SK-N-SH (cell line): Measurements from ENCODE around the gene NWD2. TPM values are rescaled to one million over a fixed set of nuclear protein-coding genes. Genes with fewer than 3 reads are reported as not detected.
A peak's percentile ranks its signal among the peaks of the same experiment; 100 is the strongest.

Experiments used
- CTCF ChIA-PET: fragments of 300-600, 350-600 bp; formaldehyde crosslinking; extraction: SDS; loops from one replicate; lab custom pipeline; 2021; lab: Yijun Ruan, JAX
- POLR2A ChIA-PET: fragments of 350-600 bp; sonication (Branson Sonifier 250); formaldehyde crosslinking; extraction: SDS; loops from one replicate; lab custom pipeline; 2020; ENCODE audit warnings: antibody characterized with exemption, inconsistent platforms; lab: Yijun Ruan, JAX
- DNase-seq: peaks from one replicate; pipeline ENCODE4 v3.0.0; 2012
- H2AFZ ChIP-seq: fragments of 200-600 bp; sonication (generic); 2 replicates; pipeline ENCODE4 v1.8.1; 2016; ENCODE audit warnings: antibody characterized with exemption, mild to moderate bottlenecking, low read depth
- H3F3A ChIP-seq: fragments of 200-600 bp; sonication (generic); replicated peaks from 2 replicates; pipeline ENCODE3; 2016; ENCODE audit warnings: antibody characterized with exemption, mild to moderate bottlenecking; ENCODE audit not compliant: insufficient read depth
- H3K27ac ChIP-seq, 2 experiments: fragments of 200-500 bp in 1 of 2; fragments of 200-600 bp in 1 of 2; sonication (Bioruptor generic) in 1 of 2; sonication (generic), shearing (Covaris generic) in 1 of 2; 2 replicates each; pipeline versions ENCODE4 v1.5.1 to v1.6.1; 2014 to 2016; ENCODE audit warnings: low read depth in 2 of 2, inconsistent platforms in 1 of 2, low read length in 1 of 2, mild to moderate bottlenecking in 1 of 2, mixed read lengths in 1 of 2
- H3K27me3 ChIP-seq: fragments of 200-600 bp; sonication (generic), shearing (Covaris generic); 2 replicates; pipeline ENCODE4 v1.6.1; 2016; ENCODE audit warnings: mixed run types; ENCODE audit not compliant: insufficient read depth
- H3K36me3 ChIP-seq, 2 experiments: fragments of 200-500 bp in 1 of 2; fragments of 200-600 bp in 1 of 2; sonication (Bioruptor generic) in 1 of 2; sonication (generic) in 1 of 2; replicated peaks in 1 of 2; 2 replicates each; pipeline versions ENCODE3 to v1.5.1; 2014 to 2016; ENCODE audit warnings: low read length in 1 of 2, mild to moderate bottlenecking in 1 of 2; ENCODE audit not compliant: insufficient read depth in 2 of 2, control insufficient read depth in 1 of 2
- H3K4me1 ChIP-seq, 2 experiments: fragments of 200-500 bp in 1 of 2; fragments of 200-600 bp in 1 of 2; sonication (Bioruptor generic) in 1 of 2; sonication (generic), shearing (Covaris generic) in 1 of 2; 2 replicates each; pipeline versions ENCODE4 v1.5.1 to v1.6.1; 2014 to 2016; ENCODE audit warnings: low read depth in 1 of 2, low read length in 1 of 2, mixed run types in 1 of 2; ENCODE audit not compliant: insufficient read depth in 2 of 2, control insufficient read depth in 1 of 2
- H3K4me2 ChIP-seq: fragments of 200-600 bp; sonication (generic), shearing (Covaris generic); 2 replicates; pipeline ENCODE4 v1.6.1; 2017; ENCODE audit warnings: mixed run types
- H3K4me3 ChIP-seq, 2 experiments: fragments of 200-500 bp in 1 of 2; fragments of 200-600 bp in 1 of 2; sonication (Bioruptor generic) in 1 of 2; sonication (generic), shearing (Covaris generic) in 1 of 2; 2 replicates each; pipeline versions ENCODE4 v1.5.1 to v1.8.1; 2014 to 2016; ENCODE audit warnings: low read depth in 2 of 2, inconsistent platforms in 1 of 2, low read length in 1 of 2, mild to moderate bottlenecking in 1 of 2, mixed read lengths in 1 of 2, moderate library complexity in 1 of 2
- H3K79me2 ChIP-seq: fragments of 200-600 bp; sonication (generic); 2 replicates; pipeline ENCODE4 v1.8.1; 2017; ENCODE audit warnings: mild to moderate bottlenecking; ENCODE audit not compliant: insufficient read depth
- H3K9ac ChIP-seq: fragments of 200-600 bp; sonication (generic); 2 replicates; pipeline ENCODE4 v1.6.1; 2017; ENCODE audit warnings: mixed run types
- H3K9me2 ChIP-seq: fragments of 200-600 bp; sonication (generic); 2 replicates; pipeline ENCODE4 v1.6.1; 2017; ENCODE audit warnings: mixed run types
- H3K9me3 ChIP-seq: fragments of 200-600 bp; sonication (generic); 2 replicates; pipeline ENCODE4 v1.6.1; 2017; ENCODE audit warnings: mixed run types, mild to moderate bottlenecking, moderate library complexity
- H4K20me1 ChIP-seq: fragments of 200-600 bp; sonication (generic); 2 replicates; pipeline ENCODE4 v1.6.1; 2017; ENCODE audit warnings: mild to moderate bottlenecking, mixed run types; ENCODE audit not compliant: insufficient read depth
- CHD2 ChIP-seq: fragments of 150-350 bp; IDR thresholded peaks from 2 replicates; pipeline ENCODE4 v1.6.1; 2018; ENCODE audit warnings: low read length; ENCODE audit not compliant: partially characterized antibody
- CTCF ChIP-seq: fragments of 200-600 bp; sonication (generic); IDR thresholded peaks from 2 replicates; pipeline ENCODE4 v1.6.1; 2017; ENCODE audit warnings: antibody characterized with exemption, mild to moderate bottlenecking, moderate library complexity
- ELF1 ChIP-seq: IDR thresholded peaks from 2 replicates; pipeline ENCODE4 v1.4.0; 2012
- EP300 ChIP-seq, 2 experiments: IDR thresholded peaks; 2 replicates each; pipeline versions ENCODE4 v1.4.0 to v1.6.1; 2012; ENCODE audit warnings: borderline replicate concordance in 1 of 2, low read depth in 1 of 2, low read length in 1 of 2
- FOSL2 ChIP-seq: IDR thresholded peaks from 2 replicates; pipeline ENCODE4 v1.4.0; 2012; ENCODE audit warnings: low read depth, mild to moderate bottlenecking, moderate library complexity, borderline replicate concordance
- GATA2 ChIP-seq: sonication (generic); formaldehyde crosslinking; IDR thresholded peaks from 2 replicates; pipeline ENCODE4 v1.5.0; 2020; ENCODE audit warnings: mild to moderate bottlenecking, missing genetic modification reagents
- IRF3 ChIP-seq: fragments of 150-350 bp; IDR thresholded peaks from 2 replicates; pipeline ENCODE4 v1.6.1; 2016; ENCODE audit warnings: mild to moderate bottlenecking, low read depth, low read length
- JUND ChIP-seq: IDR thresholded peaks from 2 replicates; pipeline ENCODE4 v1.4.0; 2012
- MAX ChIP-seq: IDR thresholded peaks from 2 replicates; pipeline ENCODE4 v1.4.0; 2012; ENCODE audit warnings: low read depth
- NFIC ChIP-seq: IDR thresholded peaks from 2 replicates; pipeline ENCODE4 v1.4.0; 2012; ENCODE audit warnings: borderline replicate concordance
- NRF1 ChIP-seq: IDR thresholded peaks from 2 replicates; pipeline ENCODE4 v1.6.1; 2012; ENCODE audit warnings: low read depth, mild to moderate bottlenecking, low read length
- PBX3 ChIP-seq: IDR thresholded peaks from 2 replicates; pipeline ENCODE4; 2012
- RCOR1 ChIP-seq: fragments of 150-350 bp; IDR thresholded peaks from 2 replicates; pipeline ENCODE4 v1.6.1; 2017; ENCODE audit warnings: antibody characterized with exemption, low read length
- REST ChIP-seq: IDR thresholded peaks from 2 replicates; pipeline ENCODE4 v1.6.1; 2012; ENCODE audit warnings: mild to moderate bottlenecking, low read depth, low read length, moderate library complexity
- SMC3 ChIP-seq: IDR thresholded peaks from 2 replicates; pipeline ENCODE4 v1.6.1; 2012; ENCODE audit warnings: low read depth, low read length, improper control_type of control experiment
- USF1 ChIP-seq: IDR thresholded peaks from 2 replicates; pipeline ENCODE4 v1.4.0; 2012; ENCODE audit warnings: low read depth, borderline replicate concordance
- WGBS: methylation state at CpG from one replicate; pipeline ENCODE4 v1.1.6; 2017; ENCODE audit warnings: low lambda C conversion rate; 5-methylcytosine and 5-hydroxymethylcytosine counted together
- polyA plus RNA-seq, 3 experiments: library from polyadenylated mRNA; depleted of rRNA; stranded (reverse); fragments of >200 nt; gene quantifications; 2 replicates each; pipeline ENCODE4 v1.2.3, GENCODE V29; 2012

The NWD2 gene
- polyA plus RNA-seq, 1 of the 3 experiments (the other 2 are of a cell fraction): not detected

GRCh38 chr4:37452952-37453280 lies 208.4 kb downstream of the NWD2 start (continued):
- TF ChIP-seq REST (no peak), PBX3 (no peak), CTCF (peak; percentile 68), SMC3 (peak; percentile 36; the same call in 1 of the 2 replicates), ELF1 (no peak), RCOR1 (no peak), NRF1 (no peak), GATA2 (CRISPR knock-in tag) (no peak), EP300 (IDR thresholded peaks at IDR 0.05; ENCODE audit: borderline replicate concordance in 1 of 2, low read depth in 1 of 2, low read length in 1 of 2) (no peak)

- Histone ChIP-seq H3K27me3 (peaks cover 28% of the 10 kb centered on the region; the same call in 1 of the 2 replicates), H2AFZ (peak overlapping the region; percentile 54; the same call in 1 of the 2 replicates)
- peak; percentile 74 for DNase-seq
- TF ChIP-seq NFIC (no peak), EP300 (IDR thresholded peaks at IDR 0.05; ENCODE audit: borderline replicate concordance in 1 of 2, low read depth in 1 of 2, low read length in 1 of 2) (no peak), MAX (no peak; the same call in 1 of the 2 replicates), IRF3 (no peak), CHD2 (no peak), USF1 (peak; percentile 92), FOSL2 (no peak), CTCF (0 out of 2 replicates have a peak, but pooled peaks have one; percentile 24), JUND (no peak)
- TF ChIP-seq, all 33 proteins: peak for 2
- H4K20me1 ChIP-seq: no peaks in the 10 kb centered on the region
- H3K4me1 ChIP-seq: peaks cover 0 to 6% of the 10 kb centered on the region in 2 experiments; a peak in 1 of 4 replicates
- no peaks in the 10 kb centered on the region for H3K36me3 ChIP-seq
- H3K79me2 ChIP-seq: no peaks in the 10 kb centered on the region
- ChIA-PET POLR2A (no interaction called here), CTCF (interaction anchor here (0.7 to 3.1 kb wide), 10 partner anchors 9 to 570 kb away, joined by 3 to 31 read pairs (median 4); no protein-coding TSS in a partner anchor)
- no peaks in the 10 kb centered on the region for H3K9me3 ChIP-seq
- H3K9ac ChIP-seq: no peak overlapping the region
- WGBS: 5% methylated on average over 31 of the region's 56 CpGs
- no peaks in the 10 kb centered on the region for H3K9me2 ChIP-seq
- H3F3A ChIP-seq: no peaks in the 10 kb centered on the region
- H3K4me2 ChIP-seq: peak overlapping the region; percentile 78
- no peak overlapping the region for H3K27ac ChIP-seq
- H3K4me3 ChIP-seq: peak overlapping the region; percentile 45 to 59
Measured at GRCh38 chr4:37453281-37453998, 208.9 kb downstream of the NWD2 start.
